SK-N-DZ (cell line): Measurements from ENCODE around the gene HMCN2.

Experiments
- DNase-seq: peaks from one replicate; pipeline ENCODE4 v3.0.0-alpha.2; 2015; ENCODE audit warnings: low spot score

Gene HMCN2

GRCh38 chr9:130345009-130345896 is 79.7 kb downstream of the HMCN2 start:
- DNase-seq: no peak

GRCh38 chr9:130345897-130346385 is 80.4 kb downstream of the HMCN2 start:
- DNase-seq: no peak

GRCh38 chr9:130346431-130346830 is 80.9 kb downstream of the HMCN2 start:
- DNase-seq: no peak

DNA sequence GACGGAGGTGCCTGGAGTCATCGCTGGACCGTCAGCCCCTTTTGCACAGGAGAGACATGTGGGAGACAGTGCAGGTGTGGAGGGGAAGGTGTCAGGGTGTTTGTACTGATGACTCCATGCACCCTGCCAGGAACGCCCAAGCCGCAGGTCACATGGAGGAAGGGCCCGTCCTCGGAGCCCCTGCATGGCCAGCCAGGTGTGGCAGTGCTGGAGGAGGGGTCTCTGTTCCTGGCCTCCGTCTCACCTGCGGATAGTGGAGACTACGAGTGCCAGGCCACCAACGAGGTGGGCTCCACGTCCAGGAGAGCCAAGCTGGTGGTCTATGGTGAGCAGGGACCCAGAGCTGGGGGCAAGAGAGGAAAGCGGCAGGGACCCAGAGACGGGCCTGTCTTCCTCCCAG is 81.5 kb downstream of the HMCN2 start:
- no peak for DNase-seq

DNA sequence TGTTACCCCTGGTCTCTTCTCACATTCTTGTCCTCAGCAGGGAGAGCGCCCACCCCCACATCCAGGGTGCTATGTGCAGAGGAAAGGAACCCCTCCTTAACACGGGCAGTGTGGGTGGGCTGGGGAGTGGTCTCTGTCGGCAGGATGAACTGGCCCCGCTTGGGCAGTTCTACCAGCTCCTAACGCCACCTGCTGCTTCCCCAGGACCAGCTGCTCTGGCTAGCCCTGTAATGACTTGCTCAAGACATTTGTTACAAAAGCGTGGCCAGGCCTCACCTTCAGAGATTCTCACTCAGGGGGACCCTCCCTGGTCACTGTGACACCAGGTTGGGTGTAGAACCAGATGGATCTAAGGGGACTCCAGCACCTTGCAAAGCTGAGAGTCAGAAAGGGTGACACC is 82.4 kb downstream of the HMCN2 start:
- no peak for DNase-seq

DNA sequence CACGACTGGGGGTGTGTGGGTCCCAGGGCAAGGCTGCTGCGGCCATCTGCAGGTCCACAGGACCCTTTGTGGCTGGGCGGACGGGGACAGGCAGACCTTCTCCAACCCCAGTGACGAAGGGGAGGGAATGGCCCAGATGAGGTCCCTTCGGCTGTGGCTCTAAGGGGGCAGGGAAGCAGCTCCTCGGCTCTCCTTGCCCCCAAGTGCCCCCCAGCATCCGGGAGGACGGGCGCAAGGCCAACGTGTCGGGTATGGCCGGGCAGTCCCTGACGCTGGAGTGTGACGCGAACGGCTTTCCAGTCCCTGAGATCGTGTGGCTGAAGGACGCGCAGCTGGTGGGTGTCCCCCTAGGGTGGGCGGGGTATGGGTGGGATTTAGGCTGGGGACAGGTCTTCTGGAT is 82.8 kb downstream of the HMCN2 start:
- DNase-seq: no peak

DNA sequence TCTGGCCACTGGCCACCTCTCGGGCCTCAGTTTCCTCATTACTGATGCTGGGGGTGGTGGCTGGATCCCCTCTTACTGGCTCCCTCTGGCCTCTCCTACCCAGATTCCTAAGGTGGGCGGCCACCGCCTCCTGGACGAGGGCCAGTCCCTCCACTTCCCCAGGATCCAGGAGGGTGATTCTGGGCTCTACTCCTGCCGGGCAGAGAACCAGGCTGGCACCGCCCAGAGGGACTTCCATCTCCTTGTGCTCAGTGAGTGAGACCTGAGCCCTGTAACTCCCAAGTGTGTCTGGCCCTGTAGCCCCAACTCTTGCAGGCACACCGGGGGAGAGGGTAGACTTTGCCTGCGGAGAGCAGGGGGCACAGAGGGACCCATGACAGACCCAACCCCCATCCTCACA is 83.3 kb downstream of the HMCN2 start:
- no peak for DNase-seq

DNA sequence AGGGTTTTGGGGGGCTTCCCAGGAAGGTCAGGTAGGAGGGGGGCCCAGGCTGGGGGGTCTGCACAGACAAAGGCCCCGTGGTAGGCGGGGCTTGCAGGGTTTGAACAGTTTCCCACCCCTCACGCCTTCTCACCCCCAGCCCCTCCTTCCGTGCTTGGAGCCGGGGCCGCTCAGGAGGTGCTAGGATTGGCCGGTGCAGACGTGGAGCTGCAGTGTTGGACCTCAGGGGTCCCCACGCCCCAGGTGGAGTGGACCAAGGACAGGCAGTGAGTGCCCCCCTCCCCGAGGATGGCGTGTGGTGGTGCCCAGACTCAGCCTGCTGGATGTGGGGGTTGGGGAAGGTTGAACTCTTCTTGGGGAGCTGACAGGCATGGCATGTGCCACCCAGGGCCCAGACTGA is 83.8 kb downstream of the HMCN2 start:
- no peak for DNase-seq

DNA sequence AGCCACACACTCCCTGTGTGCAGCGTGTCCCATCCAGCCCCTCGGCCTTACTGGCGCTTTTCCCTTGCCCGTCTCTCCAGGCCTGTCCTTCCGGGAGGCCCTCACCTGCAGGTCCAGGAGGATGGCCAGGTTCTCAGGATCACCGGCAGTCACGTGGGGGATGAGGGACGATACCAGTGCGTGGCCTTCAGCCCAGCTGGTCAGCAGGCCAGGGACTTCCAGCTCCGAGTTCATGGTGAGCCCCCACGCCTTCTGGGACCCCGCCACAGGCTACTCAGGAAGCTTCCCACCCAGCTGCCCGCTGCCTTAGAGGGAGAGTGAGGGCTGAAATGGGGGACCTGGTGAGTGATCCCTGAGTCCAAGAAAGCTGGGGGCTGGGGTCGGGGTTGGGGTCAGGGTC is 85.8 kb downstream of the HMCN2 start:
- DNase-seq: no peak

DNA sequence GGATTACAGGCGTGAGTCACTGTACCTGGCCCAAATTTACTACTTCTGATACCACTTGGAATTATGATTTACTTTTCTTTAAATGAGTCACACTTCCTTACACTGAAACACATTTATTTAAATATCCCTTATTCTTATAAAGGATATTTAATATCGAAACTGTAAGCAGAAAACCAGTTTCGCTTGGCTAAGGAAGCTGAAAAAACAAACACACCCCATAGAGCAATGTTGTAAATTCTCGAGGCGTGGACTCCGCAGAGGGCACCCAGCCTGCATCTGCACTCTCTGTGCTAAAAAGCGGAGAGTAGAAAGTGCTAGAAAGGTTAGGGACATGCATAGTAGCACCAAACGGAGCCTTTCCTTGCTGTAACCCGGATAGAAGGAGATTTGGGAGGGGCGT is 86.5 kb downstream of the HMCN2 start:
- DNase-seq: no peak

DNA sequence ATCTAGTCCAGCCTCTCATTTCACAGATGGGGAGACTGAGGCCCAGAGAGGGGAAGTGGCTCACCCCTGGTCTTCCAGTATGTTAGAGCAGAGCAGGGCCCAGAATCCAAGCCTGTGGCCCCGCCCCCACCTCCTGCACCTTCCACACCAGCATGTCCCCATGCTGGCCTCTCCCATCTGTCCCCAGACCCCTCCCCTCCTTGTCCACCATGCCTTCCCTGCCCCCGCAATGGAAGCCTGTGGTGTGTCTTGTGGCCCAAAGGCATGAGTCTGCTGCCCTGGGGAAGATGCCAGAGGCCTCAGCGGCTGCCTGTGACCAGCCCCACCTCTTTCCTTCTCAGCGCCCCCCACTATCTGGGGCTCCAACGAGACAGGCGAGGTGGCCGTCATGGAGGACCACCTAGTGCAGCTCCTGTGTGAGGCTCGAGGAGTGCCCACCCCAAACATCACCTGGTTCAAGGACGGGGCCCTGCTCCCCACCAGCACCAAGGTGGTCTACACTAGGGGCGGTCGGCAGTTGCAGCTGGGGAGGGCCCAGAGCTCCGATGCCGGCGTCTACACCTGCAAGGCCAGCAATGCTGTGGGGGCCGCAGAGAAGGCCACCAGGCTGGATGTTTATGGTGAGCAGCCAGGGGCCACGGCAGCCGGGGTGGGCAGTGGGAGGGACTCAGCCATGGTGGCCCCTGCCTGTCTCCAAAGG is 87.2 kb downstream of the HMCN2 start:
- no peak for DNase-seq

GRCh38 chr9:130354378-130354777 is 88.8 kb downstream of the HMCN2 start:
- DNase-seq: no peak

GRCh38 chr9:130354806-130355205 is 89.2 kb downstream of the HMCN2 start:
- no peak for DNase-seq

DNA sequence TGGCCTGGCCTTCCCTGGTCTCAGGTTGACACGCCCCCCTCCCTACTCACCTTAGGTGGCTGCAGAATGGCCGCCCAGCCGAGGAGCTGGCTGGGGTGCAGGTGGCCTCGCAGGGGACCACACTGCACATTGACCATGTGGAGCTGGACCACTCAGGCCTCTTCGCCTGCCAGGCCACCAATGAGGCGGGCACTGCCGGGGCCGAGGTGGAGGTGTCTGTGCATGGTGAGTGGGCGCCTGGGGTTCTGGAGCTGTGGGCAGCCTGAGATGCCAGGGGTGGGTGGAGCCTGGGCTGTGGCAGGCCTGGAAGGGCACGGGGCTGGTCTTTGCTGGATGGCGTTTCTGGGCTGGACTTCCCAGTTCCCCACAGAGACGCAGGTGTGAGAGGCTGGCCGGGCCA is 90.5 kb downstream of the HMCN2 start:
- DNase-seq: no peak

DNA sequence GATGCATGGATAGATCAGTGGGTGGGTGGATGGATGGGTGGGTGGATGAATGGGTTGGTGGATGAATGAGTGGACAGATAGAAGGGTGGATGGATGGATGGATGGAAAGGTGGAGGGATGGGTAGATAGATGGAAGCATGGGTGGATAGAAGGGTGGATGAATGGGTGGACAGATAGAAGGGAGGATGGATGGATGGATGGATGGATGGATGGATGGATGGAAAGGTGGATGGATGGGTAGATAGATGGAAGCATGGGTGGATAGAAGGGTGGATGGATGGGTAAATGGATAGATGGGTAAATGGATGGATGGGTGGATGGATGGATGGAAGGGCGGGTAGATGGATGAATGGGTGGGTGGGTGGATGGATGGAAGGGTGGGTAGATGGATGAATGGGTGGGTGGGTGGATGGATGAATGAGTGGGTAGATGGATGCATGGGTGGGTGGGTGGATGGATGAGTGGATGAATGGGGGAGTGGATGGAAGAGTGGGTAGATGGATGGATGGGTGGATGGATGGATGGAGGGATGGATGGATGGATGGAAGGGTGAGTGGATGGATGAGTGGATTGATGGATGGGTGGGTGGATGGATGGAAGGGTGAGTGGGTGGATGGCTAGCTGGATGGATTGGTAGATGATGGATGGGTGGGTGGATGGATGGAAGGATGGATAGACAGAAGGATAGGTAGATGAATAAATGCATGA is 91.5 kb downstream of the HMCN2 start:
- DNase-seq: no peak

GRCh38 chr9:130358928-130359327 is 93.4 kb downstream of the HMCN2 start:
- DNase-seq: no peak

DNA sequence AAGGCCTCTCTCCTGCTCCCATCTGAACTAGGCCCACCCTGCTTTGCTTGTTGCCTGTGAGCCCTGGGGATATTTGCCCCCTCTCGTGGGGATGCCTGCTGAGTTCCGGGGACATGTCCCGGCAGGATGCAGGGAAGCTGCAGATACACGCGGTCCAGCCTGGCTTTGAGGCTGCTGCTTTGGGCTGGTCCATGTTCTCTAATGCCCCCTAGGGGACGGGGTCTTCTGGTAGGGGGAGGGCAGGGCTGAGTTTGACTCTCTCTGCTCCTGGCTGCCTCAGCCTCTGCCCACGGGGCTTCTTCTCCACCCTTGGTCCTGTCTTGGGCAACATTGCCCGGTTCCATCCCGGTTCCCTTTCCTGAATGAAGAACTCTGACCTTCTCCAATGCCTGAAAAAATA is 94.3 kb downstream of the HMCN2 start:
- DNase-seq: no peak

- no peak for DNase-seq
Observed at GRCh38 chr9:130360672-130361071, 95.1 kb downstream of the HMCN2 start.

DNA sequence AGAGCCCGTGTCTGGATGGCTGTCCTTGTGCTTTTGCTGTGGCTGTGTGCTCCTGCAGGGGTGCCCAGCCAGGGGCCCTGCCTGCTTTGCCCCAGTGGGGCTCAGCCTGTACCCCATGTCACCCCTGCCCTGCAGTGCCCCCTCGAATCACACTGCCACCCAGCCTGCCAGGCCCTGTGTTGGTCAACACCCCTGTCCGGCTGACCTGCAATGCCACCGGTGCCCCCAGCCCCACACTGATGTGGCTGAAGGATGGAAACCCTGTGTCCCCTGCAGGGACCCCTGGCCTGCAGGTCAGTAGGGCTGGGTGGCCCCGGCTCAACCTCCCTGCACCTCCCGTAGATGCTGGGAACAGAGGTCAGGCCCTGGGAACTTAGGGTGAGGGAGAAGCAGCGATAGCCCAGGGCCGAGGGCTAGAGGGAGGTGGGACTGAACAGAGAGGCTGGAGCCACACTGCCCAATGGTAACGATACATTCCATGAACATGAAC is 96.4 kb downstream of the HMCN2 start:
- DNase-seq: no peak

DNA sequence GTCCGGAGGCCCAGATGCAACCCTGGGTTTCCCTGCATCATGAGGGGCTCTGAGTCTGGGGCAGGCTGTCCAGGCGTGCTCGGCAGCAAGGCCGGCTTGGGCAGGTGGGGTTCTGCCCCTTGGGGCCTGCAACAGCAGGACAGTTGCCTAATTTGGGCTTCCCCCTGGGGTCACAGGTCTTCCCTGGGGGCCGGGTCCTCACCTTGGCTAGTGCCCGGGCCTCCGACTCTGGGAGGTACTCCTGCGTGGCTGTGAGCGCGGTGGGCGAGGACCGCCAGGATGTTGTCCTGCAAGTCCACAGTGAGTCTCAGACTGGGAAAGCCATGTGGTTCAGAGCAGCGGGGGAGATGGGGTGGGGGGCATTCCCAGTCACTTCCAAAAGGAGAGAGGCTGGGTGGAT is 97.1 kb downstream of the HMCN2 start:
- DNase-seq: no peak

DNA sequence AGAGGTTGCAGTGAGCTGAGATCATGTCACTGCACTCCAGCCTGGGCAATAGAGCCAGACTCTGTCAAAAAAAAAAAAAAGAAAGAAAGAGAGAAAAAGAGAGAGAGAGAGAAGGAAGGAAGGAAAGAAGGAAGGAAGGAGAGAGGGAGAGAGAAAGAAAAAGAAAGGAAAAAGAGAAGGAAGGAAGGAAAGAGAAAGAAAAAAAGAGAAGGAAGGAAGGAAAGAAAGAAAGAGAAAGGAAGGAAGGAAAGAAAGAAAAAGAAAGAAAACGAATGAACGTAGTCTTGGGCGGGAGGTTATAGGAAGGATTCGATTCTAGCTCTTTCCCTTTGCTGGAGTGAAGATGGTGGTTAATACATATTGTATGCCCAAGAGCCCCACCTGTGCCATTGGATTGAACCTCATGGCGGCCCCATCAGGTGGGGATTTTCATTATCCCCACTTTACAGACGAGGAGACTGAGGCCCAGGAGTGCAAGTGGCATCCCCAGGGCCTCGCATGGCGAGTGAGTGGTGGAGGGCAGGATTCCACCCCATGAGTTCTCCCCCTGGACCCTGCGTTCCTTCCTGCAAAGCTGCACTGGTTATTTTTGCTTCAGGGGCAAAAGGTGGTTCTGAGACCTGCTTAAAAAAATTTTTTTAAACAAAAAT is 98.3 kb downstream of the HMCN2 start:
- DNase-seq: no peak
